ENCODE results near the gene CLTCL1. TPM values are rescaled to one million over a fixed set of nuclear protein-coding genes. Genes with fewer than 3 reads are reported as not detected.
A peak's percentile ranks its signal among the peaks of the same experiment; 100 is the strongest.

Gene CLTCL1
- total and polyA plus RNA-seq, 9 of the 15 experiments (the other 6 are each of a cell fraction or from before 2014, with no cell fraction given) = 1.1 to 11.7 (median 5.0) TPM

GRCh38 chr22:19287889-19288288, 3.6 kb downstream of the CLTCL1 start (continued):
- TF ChIP-seq POLR3A (IDR thresholded peaks at IDR 0.05; ENCODE audit: borderline replicate concordance, extremely low read depth, insufficient read depth, insufficient read length) (no peak), POLR2AphosphoS5 (IDR thresholded peaks at IDR 0.05; ENCODE audit: control insufficient read depth, insufficient read depth, low read depth, low read length) (no peak), SNAPC5 (CRISPR knock-in tag; IDR thresholded peaks at IDR 0.05) (no peak), ZNF764 (CRISPR knock-in tag; IDR thresholded peaks at IDR 0.05; ENCODE audit: low read depth) (0 out of 2 replicates have a peak, but pooled peaks have one; percentile 10), PHF21A (IDR thresholded peaks at IDR 0.05; ENCODE audit: borderline replicate concordance, low read depth) (no peak), MAFF (IDR thresholded peaks at IDR 0.05; ENCODE audit: low read length) (no peak)
- TF ChIP-seq, protein P1, sequence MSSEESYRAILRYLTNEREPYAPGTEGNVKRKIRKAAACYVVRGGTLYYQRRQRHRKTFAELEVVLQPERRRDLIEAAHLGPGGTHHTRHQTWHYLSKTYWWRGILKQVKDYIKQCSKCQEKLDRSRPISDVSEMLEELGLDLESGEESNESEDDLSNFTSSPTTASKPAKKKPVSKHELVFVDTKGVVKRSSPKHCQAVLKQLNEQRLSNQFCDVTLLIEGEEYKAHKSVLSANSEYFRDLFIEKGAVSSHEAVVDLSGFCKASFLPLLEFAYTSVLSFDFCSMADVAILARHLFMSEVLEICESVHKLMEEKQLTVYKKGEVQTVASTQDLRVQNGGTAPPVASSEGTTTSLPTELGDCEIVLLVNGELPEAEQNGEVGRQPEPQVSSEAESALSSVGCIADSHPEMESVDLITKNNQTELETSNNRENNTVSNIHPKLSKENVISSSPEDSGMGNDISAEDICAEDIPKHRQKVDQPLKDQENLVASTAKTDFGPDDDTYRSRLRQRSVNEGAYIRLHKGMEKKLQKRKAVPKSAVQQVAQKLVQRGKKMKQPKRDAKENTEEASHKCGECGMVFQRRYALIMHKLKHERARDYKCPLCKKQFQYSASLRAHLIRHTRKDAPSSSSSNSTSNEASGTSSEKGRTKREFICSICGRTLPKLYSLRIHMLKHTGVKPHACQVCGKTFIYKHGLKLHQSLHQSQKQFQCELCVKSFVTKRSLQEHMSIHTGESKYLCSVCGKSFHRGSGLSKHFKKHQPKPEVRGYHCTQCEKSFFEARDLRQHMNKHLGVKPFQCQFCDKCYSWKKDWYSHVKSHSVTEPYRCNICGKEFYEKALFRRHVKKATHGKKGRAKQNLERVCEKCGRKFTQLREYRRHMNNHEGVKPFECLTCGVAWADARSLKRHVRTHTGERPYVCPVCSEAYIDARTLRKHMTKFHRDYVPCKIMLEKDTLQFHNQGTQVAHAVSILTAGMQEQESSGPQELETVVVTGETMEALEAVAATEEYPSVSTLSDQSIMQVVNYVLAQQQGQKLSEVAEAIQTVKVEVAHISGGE (CRISPR knock-in tag; IDR thresholded peaks at IDR 0.05) = no peak
- TF ChIP-seq, protein P2, sequence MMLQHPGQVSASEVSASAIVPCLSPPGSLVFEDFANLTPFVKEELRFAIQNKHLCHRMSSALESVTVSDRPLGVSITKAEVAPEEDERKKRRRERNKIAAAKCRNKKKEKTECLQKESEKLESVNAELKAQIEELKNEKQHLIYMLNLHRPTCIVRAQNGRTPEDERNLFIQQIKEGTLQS (IDR thresholded peaks at IDR 0.05) = peak; percentile 26; the same call in 1 of the 2 replicates
- TF ChIP-seq, protein P2 (CRISPR knock-in tag; conservative IDR thresholded peaks at IDR 0.05) = no peak
- TF ChIP-seq, protein P3, sequence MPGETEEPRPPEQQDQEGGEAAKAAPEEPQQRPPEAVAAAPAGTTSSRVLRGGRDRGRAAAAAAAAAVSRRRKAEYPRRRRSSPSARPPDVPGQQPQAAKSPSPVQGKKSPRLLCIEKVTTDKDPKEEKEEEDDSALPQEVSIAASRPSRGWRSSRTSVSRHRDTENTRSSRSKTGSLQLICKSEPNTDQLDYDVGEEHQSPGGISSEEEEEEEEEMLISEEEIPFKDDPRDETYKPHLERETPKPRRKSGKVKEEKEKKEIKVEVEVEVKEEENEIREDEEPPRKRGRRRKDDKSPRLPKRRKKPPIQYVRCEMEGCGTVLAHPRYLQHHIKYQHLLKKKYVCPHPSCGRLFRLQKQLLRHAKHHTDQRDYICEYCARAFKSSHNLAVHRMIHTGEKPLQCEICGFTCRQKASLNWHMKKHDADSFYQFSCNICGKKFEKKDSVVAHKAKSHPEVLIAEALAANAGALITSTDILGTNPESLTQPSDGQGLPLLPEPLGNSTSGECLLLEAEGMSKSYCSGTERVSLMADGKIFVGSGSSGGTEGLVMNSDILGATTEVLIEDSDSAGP (CRISPR knock-in tag; IDR thresholded peaks at IDR 0.05) = no peak
- TF ChIP-seq, protein P4, sequence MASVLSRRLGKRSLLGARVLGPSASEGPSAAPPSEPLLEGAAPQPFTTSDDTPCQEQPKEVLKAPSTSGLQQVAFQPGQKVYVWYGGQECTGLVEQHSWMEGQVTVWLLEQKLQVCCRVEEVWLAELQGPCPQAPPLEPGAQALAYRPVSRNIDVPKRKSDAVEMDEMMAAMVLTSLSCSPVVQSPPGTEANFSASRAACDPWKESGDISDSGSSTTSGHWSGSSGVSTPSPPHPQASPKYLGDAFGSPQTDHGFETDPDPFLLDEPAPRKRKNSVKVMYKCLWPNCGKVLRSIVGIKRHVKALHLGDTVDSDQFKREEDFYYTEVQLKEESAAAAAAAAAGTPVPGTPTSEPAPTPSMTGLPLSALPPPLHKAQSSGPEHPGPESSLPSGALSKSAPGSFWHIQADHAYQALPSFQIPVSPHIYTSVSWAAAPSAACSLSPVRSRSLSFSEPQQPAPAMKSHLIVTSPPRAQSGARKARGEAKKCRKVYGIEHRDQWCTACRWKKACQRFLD (CRISPR knock-in tag; IDR thresholded peaks at IDR 0.05) = no peak
- TF ChIP-seq, protein P5, sequence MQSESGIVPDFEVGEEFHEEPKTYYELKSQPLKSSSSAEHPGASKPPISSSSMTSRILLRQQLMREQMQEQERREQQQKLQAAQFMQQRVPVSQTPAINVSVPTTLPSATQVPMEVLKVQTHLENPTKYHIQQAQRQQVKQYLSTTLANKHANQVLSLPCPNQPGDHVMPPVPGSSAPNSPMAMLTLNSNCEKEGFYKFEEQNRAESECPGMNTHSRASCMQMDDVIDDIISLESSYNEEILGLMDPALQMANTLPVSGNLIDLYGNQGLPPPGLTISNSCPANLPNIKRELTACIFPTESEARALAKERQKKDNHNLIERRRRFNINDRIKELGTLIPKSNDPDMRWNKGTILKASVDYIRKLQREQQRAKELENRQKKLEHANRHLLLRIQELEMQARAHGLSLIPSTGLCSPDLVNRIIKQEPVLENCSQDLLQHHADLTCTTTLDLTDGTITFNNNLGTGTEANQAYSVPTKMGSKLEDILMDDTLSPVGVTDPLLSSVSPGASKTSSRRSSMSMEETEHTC (IDR thresholded peaks at IDR 0.05) = 0 out of 2 replicates have a peak, but pooled peaks have one; percentile 22
